OCI-LY7 (cell line): ENCODE measurements around the gene NEU2. TPM values are rescaled to one million over a fixed set of nuclear protein-coding genes. Genes with fewer than 3 reads are reported as not detected.
A peak's percentile ranks its signal among the peaks of the same experiment; 100 is the strongest.

Experiments
- BruUV-seq: library from RNA; stranded (reverse); fragments of 400-500 nt; replicated peaks from 2 replicates; lab custom pipeline; 2021; lab: Mats Ljungman, UMichigan
- CTCF ChIA-PET: fragments of 300-600 bp; sonication (Branson Sonifier 250); formaldehyde crosslinking; loops from one replicate; lab custom pipeline; 2022; ENCODE audit warnings: antibody characterized with exemption; ENCODE audit not compliant: unreplicated experiment; lab: Charles Lee
- POLR2A ChIA-PET: fragments of 300-600 bp; sonication (Branson Sonifier 250); formaldehyde crosslinking; loops from one replicate; lab custom pipeline; 2022; ENCODE audit warnings: antibody characterized with exemption; lab: Charles Lee
- DNase-seq: peaks from one replicate; pipeline ENCODE4 v3.0.0-alpha.2; 2015; ENCODE audit warnings: low spot score
- H2AFZ ChIP-seq: fragments of 200-600 bp; sonication (generic), shearing (Covaris generic); 2 replicates; pipeline ENCODE4 v1.6.1; 2014; ENCODE audit warnings: mild to moderate bottlenecking, antibody characterized with exemption, low read length, moderate library complexity
- H3K27ac ChIP-seq: fragments of 200-600 bp; sonication (generic); 2 replicates; pipeline ENCODE4 v1.5.1; 2014; ENCODE audit warnings: mixed run types, low read depth, mild to moderate bottlenecking, moderate library complexity, low read length, inconsistent platforms; ENCODE audit not compliant: poor library complexity, severe bottlenecking
- H3K36me3 ChIP-seq: fragments of 200-600 bp; sonication (generic); 2 replicates; pipeline ENCODE4 v1.6.1; 2014; ENCODE audit warnings: mild to moderate bottlenecking, antibody characterized with exemption, low read length, moderate library complexity, mixed read lengths; ENCODE audit not compliant: insufficient read depth
- H3K4me1 ChIP-seq: fragments of 200-600 bp; sonication (generic); 2 replicates; pipeline ENCODE4 v1.5.1; 2014; ENCODE audit warnings: mild to moderate bottlenecking, low read length; ENCODE audit not compliant: insufficient read depth, poor library complexity, severe bottlenecking
- H3K4me2 ChIP-seq: fragments of 200-600 bp; sonication (generic); 2 replicates; pipeline ENCODE4 v1.6.1; 2014; ENCODE audit warnings: mild to moderate bottlenecking, low read length
- H3K4me3 ChIP-seq: fragments of 200-600 bp; sonication (generic); 2 replicates; pipeline ENCODE4 v1.5.1; 2014; ENCODE audit warnings: mild to moderate bottlenecking, low read depth, low read length; ENCODE audit not compliant: poor library complexity, severe bottlenecking
- H3K79me2 ChIP-seq: fragments of 200-600 bp; sonication (generic); 2 replicates; pipeline ENCODE4 v1.6.1; 2016; ENCODE audit warnings: low read depth, mild to moderate bottlenecking, low read length, moderate library complexity, mixed read lengths; ENCODE audit not compliant: insufficient read depth
- H3K9me2 ChIP-seq: fragments of 200-600 bp; sonication (generic); 2 replicates; pipeline ENCODE4 v1.6.1; 2016; ENCODE audit warnings: mild to moderate bottlenecking, low read length, mixed read lengths; ENCODE audit not compliant: insufficient read depth
- H3K9me3 ChIP-seq: fragments of 200-600 bp; sonication (generic); 2 replicates; pipeline ENCODE4 v1.6.1; 2014; ENCODE audit warnings: mild to moderate bottlenecking, mixed run types, low read length, mixed read lengths
- H4K20me1 ChIP-seq: fragments of 200-600 bp; sonication (generic); 2 replicates; pipeline ENCODE4 v1.6.1; 2014; ENCODE audit warnings: mild to moderate bottlenecking, antibody characterized with exemption, low read length, moderate library complexity, mixed read lengths; ENCODE audit not compliant: insufficient read depth
- EZH2phosphoT487 ChIP-seq: fragments of 200-600 bp; sonication (generic); IDR thresholded peaks from 2 replicates; pipeline ENCODE4 v1.6.1; 2018; ENCODE audit warnings: low read depth, borderline replicate concordance, mild to moderate bottlenecking, mixed run types, antibody characterized with exemption, low read length, moderate library complexity, mixed read lengths
- intact Hi-C: fragments of 100-400 bp; cut with micrococcal nuclease; formaldehyde crosslinking; loops from one replicate; pipeline ENCODE4 v1.10.0; 2022; ENCODE audit not compliant: unreplicated experiment
- total RNA-seq, 2 experiments: library from RNA; depleted of rRNA in 1 of 2; stranded (reverse); fragments of >200 nt in 1 of 2; shearing (Covaris generic) in 1 of 2; gene quantifications; 2 replicates each; pipeline ENCODE4 v1.2.3, GENCODE V29; 2014 to 2022
- TF ChIP-seq, protein P1 (sequence below): fragments of 200-600 bp; sonication (generic); conservative IDR thresholded peaks from 2 replicates; pipeline ENCODE4 v1.5.1; 2014; ENCODE audit warnings: mild to moderate bottlenecking, antibody characterized with exemption, low read length, moderate library complexity, mixed read lengths

The NEU2 gene
- total RNA-seq, 2 experiments from 2014 or later, result not detected

DNA sequence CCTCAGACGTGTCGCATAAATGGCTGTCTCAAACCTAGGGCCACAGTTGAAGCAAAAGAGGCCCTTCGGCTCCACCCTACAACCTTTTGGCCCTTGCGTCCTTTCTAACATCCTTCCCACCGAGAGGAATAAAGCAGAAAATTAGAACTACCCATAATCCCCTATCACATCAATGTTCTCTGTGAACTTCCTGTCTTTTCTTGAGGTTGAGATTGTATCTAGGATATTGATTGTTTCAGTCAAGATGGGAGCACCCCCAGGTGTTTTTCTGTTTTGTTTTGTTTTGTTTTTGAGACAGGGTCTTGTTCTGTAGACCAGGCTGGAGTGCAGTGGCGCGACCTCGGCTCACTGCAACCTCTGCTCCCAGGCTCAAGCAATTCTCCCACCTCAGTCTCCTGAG is 51.3 kb downstream of the NEU2 start:
- H3K36me3 ChIP-seq, result peaks cover 45% of the 10 kb centered on the region
- no peaks in the 10 kb centered on the region for H3K9me2 ChIP-seq
- ChIA-PET CTCF (interaction anchor here (0.6 to 2.3 kb wide), 5 partner anchors 8 to 23 kb away, joined by 3 to 14 read pairs (median 9); partner anchors contain the start of gene INPP5D), POLR2A (interaction anchor here (0.7 to 4.7 kb wide), 9 partner anchors 8 to 167 kb away, joined by 3 to 18 read pairs (median 8); partner anchors contain the start of gene INPP5D)
- H3K4me2 ChIP-seq, result peak overlapping the region; percentile 80
- peak overlapping the region; percentile 47 for H3K4me3 ChIP-seq
- peaks cover 44% of the 10 kb centered on the region; the same call in 1 of the 2 replicates for H3K79me2 ChIP-seq
- H2AFZ ChIP-seq, result no peak overlapping the region
- H4K20me1 ChIP-seq, result no peaks in the 10 kb centered on the region
- TF ChIP-seq, protein P1, sequence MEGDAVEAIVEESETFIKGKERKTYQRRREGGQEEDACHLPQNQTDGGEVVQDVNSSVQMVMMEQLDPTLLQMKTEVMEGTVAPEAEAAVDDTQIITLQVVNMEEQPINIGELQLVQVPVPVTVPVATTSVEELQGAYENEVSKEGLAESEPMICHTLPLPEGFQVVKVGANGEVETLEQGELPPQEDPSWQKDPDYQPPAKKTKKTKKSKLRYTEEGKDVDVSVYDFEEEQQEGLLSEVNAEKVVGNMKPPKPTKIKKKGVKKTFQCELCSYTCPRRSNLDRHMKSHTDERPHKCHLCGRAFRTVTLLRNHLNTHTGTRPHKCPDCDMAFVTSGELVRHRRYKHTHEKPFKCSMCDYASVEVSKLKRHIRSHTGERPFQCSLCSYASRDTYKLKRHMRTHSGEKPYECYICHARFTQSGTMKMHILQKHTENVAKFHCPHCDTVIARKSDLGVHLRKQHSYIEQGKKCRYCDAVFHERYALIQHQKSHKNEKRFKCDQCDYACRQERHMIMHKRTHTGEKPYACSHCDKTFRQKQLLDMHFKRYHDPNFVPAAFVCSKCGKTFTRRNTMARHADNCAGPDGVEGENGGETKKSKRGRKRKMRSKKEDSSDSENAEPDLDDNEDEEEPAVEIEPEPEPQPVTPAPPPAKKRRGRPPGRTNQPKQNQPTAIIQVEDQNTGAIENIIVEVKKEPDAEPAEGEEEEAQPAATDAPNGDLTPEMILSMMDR, result no peak
- TF ChIP-seq EZH2phosphoT487, result no peak
- no TSS peak for BruUV-seq
- H3K9me3 ChIP-seq, result no peaks in the 10 kb centered on the region
- DNase-seq, result no peak
- H3K4me1 ChIP-seq, result peaks cover 100% of the 10 kb centered on the region
- intact Hi-C loops, result loop anchor here (1.0 to 10.0 kb wide), 2 partner anchors 17 to 271 kb away; partner anchors contain the start of gene DGKD
- peak overlapping the region; percentile 98 for H3K27ac ChIP-seq

DNA sequence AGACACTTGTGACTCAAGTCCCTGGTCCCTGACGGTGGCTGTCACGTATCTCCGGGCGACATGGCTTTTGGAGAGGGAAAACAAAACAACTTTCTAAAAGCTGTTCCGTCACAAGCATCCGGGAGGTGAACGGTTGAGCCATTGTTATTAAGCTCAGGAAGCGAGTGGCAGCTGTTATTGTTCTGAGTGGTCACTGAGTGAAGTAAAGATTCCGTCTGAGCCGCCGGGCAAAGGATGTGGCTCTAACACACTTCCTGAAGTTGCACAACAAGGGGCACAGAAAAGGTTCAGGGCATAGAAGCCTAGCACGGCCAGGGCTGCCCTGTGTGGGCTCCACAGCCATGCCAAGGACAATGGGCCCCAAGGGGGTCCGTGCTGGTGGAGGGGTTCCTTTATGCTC is 52.0 kb downstream of the NEU2 start:
- intact Hi-C loops, result loop anchor here (1.0 to 10.0 kb wide), 2 partner anchors 16 to 270 kb away; partner anchors contain the start of gene DGKD
- Histone ChIP-seq H3K9me2 (no peaks in the 10 kb centered on the region), H3K36me3 (peaks cover 46% of the 10 kb centered on the region), H3K27ac (peak overlapping the region; percentile 98), H3K9me3 (no peaks in the 10 kb centered on the region), H3K79me2 (peaks cover 38% of the 10 kb centered on the region; the same call in 1 of the 2 replicates), H4K20me1 (no peaks in the 10 kb centered on the region), H3K4me3 (peak overlapping the region; percentile 47), H3K4me2 (peak overlapping the region; percentile 80), H3K4me1 (peaks cover 95% of the 10 kb centered on the region), H2AFZ (no peak overlapping the region)
- ChIA-PET CTCF (interaction anchor here (1.0 to 2.3 kb wide), 3 partner anchors 8 to 24 kb away, joined by 3 to 12 read pairs (median 9); partner anchors contain the start of gene INPP5D), POLR2A (interaction anchor here (1.0 to 4.7 kb wide), 6 partner anchors 9 to 166 kb away, joined by 3 to 18 read pairs (median 8); partner anchors contain the start of gene INPP5D)
- no TSS peak for BruUV-seq
- TF ChIP-seq EZH2phosphoT487, result no peak
- TF ChIP-seq, protein P1, result no peak
- DNase-seq, result peak; percentile 93

Other genes starting within 250 kb of the NEU2 start
- 0.13 and 0.41 TPM in 2 replicates for gene SNORC, start 162.4 kb upstream of the NEU2 start, total RNA-seq (2014; rRNA removed; shearing (Covaris generic))
- 0.59 and 1.4 TPM in 2 replicates for gene SNORC, start 162.4 kb upstream of the NEU2 start, total RNA-seq (2022)
- not detected in 2 replicates for gene NGEF, start 19.4 kb upstream of the NEU2 start, total RNA-seq (2014; rRNA removed; shearing (Covaris generic))
- gene NGEF, start 19.4 kb upstream of the NEU2 start, total RNA-seq (2022), result 0.82 TPM in 1 of 2 replicates, not detected in the other
- 68.3 and 79.5 TPM in 2 replicates for gene INPP5D, start 27.7 kb downstream of the NEU2 start, total RNA-seq (2014; rRNA removed; shearing (Covaris generic))
- 92.6 and 109 TPM in 2 replicates for gene INPP5D, start 27.7 kb downstream of the NEU2 start, total RNA-seq (2022)
- 42.5 and 44.9 TPM in 2 replicates for gene ATG16L1, start 219.0 kb downstream of the NEU2 start, total RNA-seq (2014; rRNA removed; shearing (Covaris generic))
- gene ATG16L1, start 219.0 kb downstream of the NEU2 start, total RNA-seq (2022), result 31.8 and 36.2 TPM in 2 replicates